Activated CD8-positive, alpha-beta memory T cell treated with anti-CD3 and anti-CD28 coated beads, Interleukin-2, amount 50 U/mL, for 48 hours (primary cell): ENCODE results near the gene RBM19.
"Not testable (repeated sequence)": the region's sequence is repeated elsewhere in the genome, so short reads cannot be mapped to it uniquely, and the experiment has no call there.

ENCODE experiments used
- DNase-seq: peaks from one replicate; pipeline ENCODE4 v3.0.0-alpha.2; 2020

The RBM19 gene, protein sequence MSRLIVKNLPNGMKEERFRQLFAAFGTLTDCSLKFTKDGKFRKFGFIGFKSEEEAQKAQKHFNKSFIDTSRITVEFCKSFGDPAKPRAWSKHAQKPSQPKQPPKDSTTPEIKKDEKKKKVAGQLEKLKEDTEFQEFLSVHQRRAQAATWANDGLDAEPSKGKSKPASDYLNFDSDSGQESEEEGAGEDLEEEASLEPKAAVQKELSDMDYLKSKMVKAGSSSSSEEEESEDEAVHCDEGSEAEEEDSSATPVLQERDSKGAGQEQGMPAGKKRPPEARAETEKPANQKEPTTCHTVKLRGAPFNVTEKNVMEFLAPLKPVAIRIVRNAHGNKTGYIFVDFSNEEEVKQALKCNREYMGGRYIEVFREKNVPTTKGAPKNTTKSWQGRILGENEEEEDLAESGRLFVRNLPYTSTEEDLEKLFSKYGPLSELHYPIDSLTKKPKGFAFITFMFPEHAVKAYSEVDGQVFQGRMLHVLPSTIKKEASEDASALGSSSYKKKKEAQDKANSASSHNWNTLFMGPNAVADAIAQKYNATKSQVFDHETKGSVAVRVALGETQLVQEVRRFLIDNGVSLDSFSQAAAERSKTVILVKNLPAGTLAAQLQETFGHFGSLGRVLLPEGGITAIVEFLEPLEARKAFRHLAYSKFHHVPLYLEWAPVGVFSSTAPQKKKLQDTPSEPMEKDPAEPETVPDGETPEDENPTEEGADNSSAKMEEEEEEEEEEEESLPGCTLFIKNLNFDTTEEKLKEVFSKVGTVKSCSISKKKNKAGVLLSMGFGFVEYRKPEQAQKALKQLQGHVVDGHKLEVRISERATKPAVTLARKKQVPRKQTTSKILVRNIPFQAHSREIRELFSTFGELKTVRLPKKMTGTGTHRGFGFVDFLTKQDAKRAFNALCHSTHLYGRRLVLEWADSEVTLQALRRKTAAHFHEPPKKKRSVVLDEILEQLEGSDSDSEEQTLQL

DNA sequence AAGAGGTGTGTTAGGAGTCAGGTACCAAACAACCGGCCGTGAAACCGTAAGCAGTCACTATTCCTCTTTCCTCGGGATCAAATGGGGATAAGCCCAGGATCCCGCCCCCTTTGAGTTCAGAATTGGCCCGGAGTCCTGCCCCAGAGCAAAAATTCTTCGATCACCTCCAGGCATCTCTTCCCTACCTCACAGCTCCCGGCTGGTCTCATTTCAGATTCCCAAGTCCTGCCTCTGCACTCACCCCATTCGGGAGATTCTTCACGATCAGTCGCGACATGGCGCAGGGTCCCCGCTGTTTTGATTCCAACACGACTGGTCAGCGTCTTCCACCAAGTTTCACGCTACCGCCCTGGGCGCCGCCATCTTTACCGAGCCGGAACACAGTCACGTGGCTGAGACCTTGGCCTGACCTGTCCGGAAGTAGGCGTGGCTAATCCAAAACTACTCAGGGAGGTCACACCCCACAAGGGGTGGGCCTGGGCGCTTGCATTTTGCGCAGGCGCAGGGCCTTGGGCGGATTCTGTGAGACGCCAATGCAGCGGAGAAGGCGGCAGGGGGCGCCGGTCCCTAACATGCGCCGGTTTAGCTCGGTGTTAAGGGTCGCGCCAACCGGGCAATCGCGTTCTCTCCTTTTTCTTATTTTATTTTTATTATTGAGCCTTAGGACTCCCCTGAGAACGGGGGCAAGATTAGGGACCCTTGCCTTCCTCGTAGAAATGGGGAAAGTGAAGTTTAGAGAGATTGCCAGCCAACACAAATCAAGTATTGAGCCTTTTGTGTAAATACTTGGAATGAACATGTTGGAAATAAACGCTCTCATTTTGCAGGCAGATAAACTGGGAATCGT, at the start of gene RBM19:
RBM19 (minus strand) TSS at position 375 of the 847 bp plus-strand sequence; CDS start at position 277, 98 bp downstream.
- peak; percentile 97 for DNase-seq

DNA sequence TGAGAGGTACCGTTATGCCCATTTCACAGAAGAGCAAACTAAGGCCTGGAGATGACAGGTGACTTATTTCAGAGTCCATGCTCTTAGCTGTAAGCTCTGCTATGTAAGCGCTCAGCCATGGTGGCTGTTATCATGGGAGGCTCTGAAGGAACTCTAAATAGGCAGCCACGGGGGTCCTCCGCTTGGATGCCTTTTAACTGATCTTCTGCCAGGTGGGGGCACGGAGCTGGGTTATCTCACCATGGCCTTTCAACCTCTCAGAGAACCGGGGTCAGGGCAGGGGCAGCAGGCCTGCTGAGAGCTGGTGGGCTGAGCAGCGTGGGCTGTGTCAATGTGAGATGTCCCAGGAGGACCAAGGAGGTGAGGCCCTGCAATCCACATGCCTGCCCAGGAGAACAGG, 49.7 kb upstream of the RBM19 start:
- DNase-seq, result no peak

- no peak for DNase-seq
These were observed 47.6 kb upstream of the RBM19 start for GRCh38 chr12:114013575-114014345.

GRCh38 chr12:114012744-114013431, 46.8 kb upstream of the RBM19 start:
- DNase-seq, result no peak

GRCh38 chr12:114011711-114012110, 45.6 kb upstream of the RBM19 start:
- no peak for DNase-seq

- no peak for DNase-seq
These were observed 40.6 kb upstream of the RBM19 start for GRCh38 chr12:114006482-114007425.

DNA sequence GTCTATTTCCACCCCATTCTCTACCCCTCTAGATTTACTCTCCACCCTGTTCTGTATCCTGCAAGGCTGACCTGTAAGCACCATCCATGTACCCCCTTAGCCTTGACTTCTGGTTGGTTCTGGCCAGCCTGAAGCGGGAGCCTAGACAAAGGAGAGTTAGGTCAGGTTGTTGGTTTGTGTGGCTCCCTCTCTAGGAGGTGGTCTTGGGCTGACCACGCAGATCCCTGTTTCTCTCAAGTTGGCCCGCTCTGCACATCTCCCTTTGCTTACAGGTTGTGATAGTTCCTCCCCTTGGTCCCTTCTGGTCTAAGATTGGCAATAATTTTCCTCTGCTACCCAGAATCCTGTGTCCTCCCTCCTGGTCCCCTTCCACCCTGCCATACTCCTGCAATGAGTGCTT, 38.3 kb upstream of the RBM19 start:
- DNase-seq, result no peak

- DNase-seq, result no peak
These were observed 37.2 kb upstream of the RBM19 start for GRCh38 chr12:114003286-114003685.

DNA sequence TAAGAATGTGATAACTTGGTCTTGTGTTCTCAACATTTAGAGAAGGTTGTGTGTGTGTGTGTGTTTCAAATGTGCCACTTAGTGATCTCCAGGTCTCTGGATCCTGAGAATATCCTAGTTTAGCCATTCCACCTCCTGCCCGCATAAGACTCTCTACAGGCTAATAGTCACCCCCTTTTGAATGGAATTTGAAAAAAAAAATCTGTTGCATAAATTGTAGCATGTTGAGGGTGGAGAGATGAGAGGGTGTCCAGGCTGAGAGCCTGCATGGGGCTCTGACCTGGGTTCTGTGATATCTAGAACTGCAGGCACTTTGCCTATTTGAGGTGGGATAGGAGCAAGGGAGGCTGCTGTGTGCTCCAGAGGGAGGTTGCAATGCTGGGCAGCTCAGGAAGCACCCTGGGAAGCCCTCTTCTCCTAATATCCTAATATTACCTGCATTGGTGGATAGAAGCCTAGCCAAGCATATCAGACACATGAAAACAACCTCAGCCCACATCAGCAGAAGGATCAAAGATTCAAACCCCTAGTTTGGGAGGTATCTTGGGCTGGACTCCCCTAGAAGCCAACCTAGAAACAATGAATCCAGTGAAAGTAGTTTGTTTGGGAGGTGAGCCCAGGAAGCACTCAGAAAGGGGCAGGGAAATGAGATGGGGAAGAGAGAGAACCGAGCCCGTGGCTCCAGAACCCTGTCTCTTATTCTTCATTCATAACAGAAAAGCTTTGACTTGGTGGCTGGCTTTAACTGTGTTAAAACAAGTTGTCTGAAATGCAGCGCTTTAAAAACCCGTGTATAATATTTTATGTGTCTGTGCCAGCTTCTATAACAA, 35.6 kb upstream of the RBM19 start:
- DNase-seq, result no peak

DNA sequence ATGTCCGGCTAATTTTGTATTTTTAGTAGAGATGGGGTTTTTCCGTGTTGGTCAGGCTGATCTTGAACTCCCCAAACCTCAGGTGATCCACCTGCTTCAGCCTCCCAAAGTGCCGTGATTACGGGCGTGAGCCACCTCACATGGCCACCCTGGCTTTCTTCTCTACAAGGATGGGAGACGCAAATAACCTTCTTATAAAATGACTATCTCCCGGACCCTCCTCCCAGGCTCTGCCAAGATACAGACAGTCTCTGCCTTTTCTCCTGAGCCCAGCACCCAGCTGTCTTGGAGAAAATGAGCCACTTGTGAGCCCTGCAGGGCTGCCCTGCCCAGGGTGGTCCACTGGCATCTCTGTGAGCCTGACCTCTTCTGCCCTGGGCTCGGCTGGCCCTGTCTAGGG, 34.7 kb upstream of the RBM19 start:
- DNase-seq, result no peak

DNA sequence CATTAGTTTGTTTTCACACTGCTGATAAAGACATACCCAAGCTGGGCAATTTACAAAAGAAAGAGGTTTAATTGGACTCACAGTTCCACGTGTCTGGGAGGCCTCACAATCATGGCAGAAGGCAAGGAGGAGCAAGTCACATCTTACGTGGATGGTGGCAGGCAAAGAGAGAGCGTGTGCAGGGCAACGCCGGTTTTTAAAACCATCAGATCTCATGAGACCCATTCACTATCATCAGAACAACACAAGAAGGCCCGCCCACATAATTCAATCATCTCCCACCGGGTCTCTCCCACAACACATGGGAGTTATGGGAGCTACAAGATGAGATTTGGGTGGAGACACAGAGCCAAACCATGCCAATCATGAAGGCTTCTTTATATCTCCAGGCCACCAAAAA, 34.1 kb upstream of the RBM19 start:
- not testable (repeated sequence) for DNase-seq

DNA sequence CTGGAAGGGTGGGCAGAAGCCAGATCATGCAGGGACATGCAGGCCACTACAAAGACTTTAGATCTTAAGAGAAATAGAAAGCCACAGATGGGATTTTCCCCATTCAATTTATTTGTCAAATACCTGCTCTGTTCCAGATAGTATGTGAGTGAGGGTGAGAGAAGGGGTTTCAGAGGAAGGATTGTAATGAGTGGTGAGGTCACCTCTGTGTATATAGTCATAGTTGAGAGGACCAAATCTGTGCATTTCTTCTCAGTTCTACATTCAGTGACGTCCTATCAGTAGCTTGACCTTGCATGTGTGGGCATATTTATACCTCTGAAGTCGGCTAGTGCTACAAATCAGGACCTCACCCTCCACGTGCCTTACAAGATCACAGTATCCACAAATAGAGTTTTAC, 31.2 kb upstream of the RBM19 start:
- DNase-seq, result no peak

DNA sequence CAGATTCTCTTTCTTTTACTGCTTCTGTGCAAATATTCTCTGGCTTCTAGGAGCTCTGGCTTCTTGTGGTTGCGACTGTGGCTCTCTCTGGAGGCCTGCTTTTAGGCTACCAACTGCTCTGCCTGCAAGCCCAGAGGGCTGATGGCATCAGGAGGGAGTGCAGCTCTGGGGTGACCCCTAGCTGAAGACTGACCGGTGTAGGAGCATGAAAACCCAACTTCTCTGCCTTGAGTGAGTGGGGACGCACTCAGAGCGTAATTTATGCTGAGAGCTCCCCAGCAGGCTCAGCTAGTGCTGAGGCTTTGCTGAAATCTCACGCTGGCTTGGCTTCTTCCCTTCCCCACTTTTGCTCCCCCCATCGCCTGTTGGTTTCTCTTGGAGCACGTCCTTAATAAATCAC, 29.9 kb upstream of the RBM19 start:
- no peak for DNase-seq

DNA sequence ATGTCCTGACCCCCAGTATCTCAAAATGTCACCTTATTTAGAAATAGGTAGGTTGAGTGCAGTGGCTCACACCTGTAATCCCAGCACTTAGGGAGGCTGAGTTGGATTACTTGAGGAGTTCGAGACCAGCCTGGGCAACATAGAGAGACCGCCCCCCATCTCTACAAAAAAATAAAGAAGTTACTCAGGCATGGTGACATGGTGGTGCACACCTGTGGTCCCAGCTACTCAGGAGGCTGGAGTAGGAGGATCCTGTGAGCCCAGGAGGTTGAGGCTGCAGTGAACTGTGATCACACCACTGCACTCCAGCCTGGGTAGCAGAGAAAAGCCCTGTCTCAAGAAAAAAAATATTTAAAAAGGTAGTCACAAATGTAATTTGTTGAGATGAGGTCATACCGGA, 27.9 kb upstream of the RBM19 start:
- DNase-seq, result no peak

- DNase-seq, result not testable (repeated sequence)
These were observed 26.6 kb upstream of the RBM19 start for GRCh38 chr12:113992751-113993150.

GRCh38 chr12:113991224-113992044, 25.3 kb upstream of the RBM19 start:
- DNase-seq, result no peak

DNA sequence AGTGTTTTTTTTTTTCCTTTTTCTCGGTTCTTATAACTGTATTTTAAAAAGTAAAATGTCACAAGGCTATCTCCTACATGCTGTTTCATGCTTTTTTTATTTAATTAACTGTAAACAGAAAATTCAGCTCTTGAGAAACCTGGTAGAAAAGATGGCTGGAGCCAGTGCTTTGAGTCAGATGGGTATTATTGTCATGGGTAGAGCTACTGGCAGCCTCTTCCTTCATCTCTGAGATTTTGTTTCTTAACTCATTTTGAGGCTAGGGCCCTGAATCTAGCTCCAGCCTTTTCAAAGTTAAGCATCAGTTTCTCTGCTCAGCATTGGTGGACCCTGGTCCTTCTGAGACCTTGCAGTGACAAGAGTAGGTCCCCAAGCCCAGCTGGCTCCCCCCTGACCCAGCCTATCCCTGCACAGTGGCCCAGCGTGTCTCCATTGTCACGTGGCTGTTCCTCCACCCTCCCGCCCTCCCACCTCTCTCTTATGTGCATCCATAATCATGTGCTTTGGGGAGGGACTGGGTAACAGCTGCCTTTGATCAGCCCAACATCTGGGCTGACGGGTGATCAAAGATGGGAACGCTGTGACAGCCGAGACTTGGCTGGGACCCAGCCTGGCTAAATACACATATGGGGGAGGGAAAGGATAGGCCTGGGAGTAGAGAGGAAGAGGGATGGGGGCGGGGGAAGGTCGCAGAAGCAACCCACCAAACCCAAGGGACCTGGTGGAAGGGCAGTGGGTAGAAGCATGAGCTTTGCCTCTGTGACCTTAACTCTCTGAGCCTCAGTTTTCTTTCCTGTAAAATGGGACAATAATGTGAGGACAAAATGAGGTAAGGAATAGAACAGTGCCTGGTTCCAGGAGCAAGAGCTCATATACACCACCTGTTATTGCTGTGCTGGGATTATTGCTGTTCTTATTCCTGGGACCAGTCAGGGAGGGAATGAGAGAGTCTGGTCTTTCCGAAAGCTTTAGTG, 24.4 kb upstream of the RBM19 start:
- no peak for DNase-seq
